KMS-11 (cell line): ENCODE data around the gene IL22RA2.

Source experiments
- H2AFZ ChIP-seq: fragments of 200-600 bp; sonication (generic); 2 replicates; pipeline ENCODE4 v1.6.1; 2016; ENCODE audit warnings: antibody characterized with exemption, mixed run types, low read depth
- H3K27ac ChIP-seq: fragments of 200-600 bp; sonication (generic); 2 replicates; pipeline ENCODE4 v1.6.1; 2016; ENCODE audit warnings: mild to moderate bottlenecking, mixed run types
- H3K27me3 ChIP-seq: fragments of 200-600 bp; sonication (generic); 2 replicates; pipeline ENCODE4 v1.6.1; 2017; ENCODE audit warnings: mild to moderate bottlenecking, low read depth, mixed run types, moderate library complexity; ENCODE audit not compliant: insufficient read depth
- H3K36me3 ChIP-seq: fragments of 200-600 bp; sonication (generic); 2 replicates; pipeline ENCODE4 v1.6.1; 2017; ENCODE audit warnings: mild to moderate bottlenecking, mixed run types; ENCODE audit not compliant: insufficient read depth
- H3K4me1 ChIP-seq: fragments of 200-600 bp; sonication (generic); 2 replicates; pipeline ENCODE4 v1.6.1; 2016; ENCODE audit warnings: mild to moderate bottlenecking, low read depth, mixed run types; ENCODE audit not compliant: poor library complexity, severe bottlenecking
- H3K4me2 ChIP-seq: fragments of 200-600 bp; sonication (generic); 2 replicates; pipeline ENCODE4 v1.7.0; 2016; ENCODE audit warnings: mild to moderate bottlenecking, mixed run types
- H3K4me3 ChIP-seq: fragments of 200-600 bp; sonication (generic); IDR thresholded peaks from 2 replicates; pipeline ENCODE4 v1.6.1; 2017; ENCODE audit warnings: low read depth, low read length, mixed read lengths; ENCODE audit not compliant: insufficient read depth
- H3K79me2 ChIP-seq: fragments of 200-600 bp; sonication (generic); 2 replicates; pipeline ENCODE4 v1.6.1; 2016; ENCODE audit warnings: low read depth, mixed run types; ENCODE audit not compliant: insufficient read depth
- H3K9ac ChIP-seq: fragments of 200-600 bp; sonication (generic); 2 replicates; pipeline ENCODE4 v1.6.1; 2016; ENCODE audit warnings: mild to moderate bottlenecking, mixed run types
- H4K20me1 ChIP-seq: fragments of 200-600 bp; sonication (generic); 2 replicates; pipeline ENCODE4 v1.6.1; 2016; ENCODE audit warnings: mild to moderate bottlenecking, mixed run types; ENCODE audit not compliant: insufficient read depth
- CTCF ChIP-seq: fragments of 200-600 bp; sonication (generic); conservative IDR thresholded peaks from 2 replicates; pipeline ENCODE4 v1.6.1; 2017; ENCODE audit warnings: low read depth, mild to moderate bottlenecking, antibody characterized with exemption, low read length, moderate library complexity, mixed read lengths

Gene IL22RA2

GRCh38 chr6:137193256-137194070 is 20.0 kb upstream of the IL22RA2 start:
- no peak for TF ChIP-seq CTCF
- H3K79me2 ChIP-seq: no peaks in the 10 kb centered on the region
- no peaks in the 10 kb centered on the region for H3K4me1 ChIP-seq

GRCh38 chr6:137192821-137193220 is 19.4 kb upstream of the IL22RA2 start:
- H3K79me2 ChIP-seq: no peaks in the 10 kb centered on the region
- TF ChIP-seq CTCF: no peak

More at GRCh38 chr6:137193256-137194070, 20.0 kb upstream of the IL22RA2 start:
- Histone ChIP-seq H3K27me3 (no peaks in the 10 kb centered on the region), H3K36me3 (no peaks in the 10 kb centered on the region), H3K9ac (no peak overlapping the region), H3K4me2 (no peak overlapping the region), H3K27ac (no peak overlapping the region), H3K4me3 (no peak overlapping the region), H2AFZ (no peak overlapping the region), H4K20me1 (no peaks in the 10 kb centered on the region)

GRCh38 chr6:137191670-137192069 is 18.2 kb upstream of the IL22RA2 start:
- Histone ChIP-seq H3K79me2 (no peaks in the 10 kb centered on the region), H3K36me3 (no peaks in the 10 kb centered on the region), H4K20me1 (no peaks in the 10 kb centered on the region), H2AFZ (no peak overlapping the region), H3K27me3 (no peaks in the 10 kb centered on the region), H3K9ac (no peak overlapping the region), H3K4me2 (no peak overlapping the region), H3K27ac (no peak overlapping the region), H3K4me1 (no peaks in the 10 kb centered on the region), H3K4me3 (no peak overlapping the region)
- no peak for TF ChIP-seq CTCF

More at GRCh38 chr6:137192821-137193220, 19.4 kb upstream of the IL22RA2 start:
- Histone ChIP-seq H4K20me1 (no peaks in the 10 kb centered on the region), H2AFZ (no peak overlapping the region), H3K4me1 (no peaks in the 10 kb centered on the region), H3K27me3 (no peaks in the 10 kb centered on the region), H3K4me3 (no peak overlapping the region), H3K27ac (no peak overlapping the region), H3K9ac (no peak overlapping the region), H3K36me3 (no peaks in the 10 kb centered on the region), H3K4me2 (no peak overlapping the region)

- no peaks in the 10 kb centered on the region for H3K27me3 ChIP-seq
- H3K4me3 ChIP-seq: no peak overlapping the region
- no peaks in the 10 kb centered on the region for H3K4me1 ChIP-seq
- no peak overlapping the region for H3K9ac ChIP-seq
- no peaks in the 10 kb centered on the region for H3K36me3 ChIP-seq
- no peaks in the 10 kb centered on the region for H4K20me1 ChIP-seq
- no peaks in the 10 kb centered on the region for H3K79me2 ChIP-seq
- H3K4me2 ChIP-seq: no peak overlapping the region
- no peak overlapping the region for H2AFZ ChIP-seq
- TF ChIP-seq CTCF: no peak
- H3K27ac ChIP-seq: no peak overlapping the region
Observed at GRCh38 chr6:137191236-137191635, 17.8 kb upstream of the IL22RA2 start.
